RWPE2 (cell line): ENCODE data around the gene FOXL1.

Source experiments
- ATAC-seq: fragments of 200-7000 bp; cut with Tn5 transposase; 3 replicates; pipeline ENCODE4 v1.9.1; 2021; ENCODE audit warnings: low read depth
- DNase-seq: peaks from one replicate; pipeline ENCODE4 v3.0.0-alpha.2; 2020; ENCODE audit warnings: low spot score
- H3K27ac ChIP-seq: fragments of 450-650 bp; 2 replicates; pipeline ENCODE4 v1.5.1; 2017; ENCODE audit warnings: mild to moderate bottlenecking; ENCODE audit not compliant: poor library complexity, severe bottlenecking
- H3K27me3 ChIP-seq: fragments of 250-450 bp; sonication (Bioruptor Pico); 2 replicates; pipeline ENCODE4 v1.5.1; 2021; ENCODE audit warnings: mild to moderate bottlenecking, moderate library complexity; ENCODE audit not compliant: insufficient read depth, poor library complexity, severe bottlenecking
- H3K36me3 ChIP-seq: fragments of 250-450 bp; sonication (Bioruptor Pico); 2 replicates; pipeline ENCODE4 v1.5.1; 2020; ENCODE audit warnings: low read depth, mild to moderate bottlenecking, moderate library complexity
- H3K4me1 ChIP-seq: fragments of 250-450 bp; sonication (Bioruptor Pico); 2 replicates; pipeline ENCODE4 v1.5.1; 2021; ENCODE audit warnings: mild to moderate bottlenecking, moderate library complexity; ENCODE audit not compliant: insufficient read depth, poor library complexity, severe bottlenecking
- H3K4me3 ChIP-seq: fragments of 250-450 bp; sonication (Bioruptor Pico); 2 replicates; pipeline ENCODE4 v1.5.1; 2021; ENCODE audit warnings: mild to moderate bottlenecking, moderate library complexity; ENCODE audit not compliant: severe bottlenecking
- H3K9me3 ChIP-seq: fragments of 250-450 bp; sonication (Bioruptor Pico); 2 replicates; pipeline ENCODE4 v1.5.1; 2021; ENCODE audit warnings: mild to moderate bottlenecking, moderate library complexity; ENCODE audit not compliant: severe bottlenecking
- TF ChIP-seq, protein P1 (sequence below): fragments of 450-650 bp; IDR thresholded peaks from one replicate; pipeline ENCODE4 v1.5.1; 2017; ENCODE audit warnings: mild to moderate bottlenecking, moderate library complexity; ENCODE audit not compliant: poor library complexity, severe bottlenecking

FOXL1 gene

GRCh38 chr16:86553356-86553755 lies 25.0 kb upstream of the FOXL1 start:
- Histone ChIP-seq H3K36me3 (peaks cover 31% of the 10 kb centered on the region), H3K4me1 (peaks cover 4% of the 10 kb centered on the region), H3K4me3 (no peak overlapping the region), H3K27me3 (no peaks in the 10 kb centered on the region), H3K9me3 (no peaks in the 10 kb centered on the region), H3K27ac (no peak overlapping the region)
- TF ChIP-seq, protein P1, sequence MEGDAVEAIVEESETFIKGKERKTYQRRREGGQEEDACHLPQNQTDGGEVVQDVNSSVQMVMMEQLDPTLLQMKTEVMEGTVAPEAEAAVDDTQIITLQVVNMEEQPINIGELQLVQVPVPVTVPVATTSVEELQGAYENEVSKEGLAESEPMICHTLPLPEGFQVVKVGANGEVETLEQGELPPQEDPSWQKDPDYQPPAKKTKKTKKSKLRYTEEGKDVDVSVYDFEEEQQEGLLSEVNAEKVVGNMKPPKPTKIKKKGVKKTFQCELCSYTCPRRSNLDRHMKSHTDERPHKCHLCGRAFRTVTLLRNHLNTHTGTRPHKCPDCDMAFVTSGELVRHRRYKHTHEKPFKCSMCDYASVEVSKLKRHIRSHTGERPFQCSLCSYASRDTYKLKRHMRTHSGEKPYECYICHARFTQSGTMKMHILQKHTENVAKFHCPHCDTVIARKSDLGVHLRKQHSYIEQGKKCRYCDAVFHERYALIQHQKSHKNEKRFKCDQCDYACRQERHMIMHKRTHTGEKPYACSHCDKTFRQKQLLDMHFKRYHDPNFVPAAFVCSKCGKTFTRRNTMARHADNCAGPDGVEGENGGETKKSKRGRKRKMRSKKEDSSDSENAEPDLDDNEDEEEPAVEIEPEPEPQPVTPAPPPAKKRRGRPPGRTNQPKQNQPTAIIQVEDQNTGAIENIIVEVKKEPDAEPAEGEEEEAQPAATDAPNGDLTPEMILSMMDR, result no peak
- DNase-seq (no peak), ATAC-seq (no peak)

GRCh38 chr16:86554599-86554916 lies 23.8 kb upstream of the FOXL1 start:
- peaks cover 25% of the 10 kb centered on the region for H3K36me3 ChIP-seq
- TF ChIP-seq, protein P1, result no peak
- DNase-seq (no peak), ATAC-seq (no peak)
- H3K4me1 ChIP-seq, result peaks cover 4% of the 10 kb centered on the region
- H3K27ac ChIP-seq, result peak overlapping the region; percentile 23
- H3K27me3 ChIP-seq, result no peaks in the 10 kb centered on the region
- no peaks in the 10 kb centered on the region for H3K9me3 ChIP-seq
- peak overlapping the region; percentile 93 for H3K4me3 ChIP-seq

DNA sequence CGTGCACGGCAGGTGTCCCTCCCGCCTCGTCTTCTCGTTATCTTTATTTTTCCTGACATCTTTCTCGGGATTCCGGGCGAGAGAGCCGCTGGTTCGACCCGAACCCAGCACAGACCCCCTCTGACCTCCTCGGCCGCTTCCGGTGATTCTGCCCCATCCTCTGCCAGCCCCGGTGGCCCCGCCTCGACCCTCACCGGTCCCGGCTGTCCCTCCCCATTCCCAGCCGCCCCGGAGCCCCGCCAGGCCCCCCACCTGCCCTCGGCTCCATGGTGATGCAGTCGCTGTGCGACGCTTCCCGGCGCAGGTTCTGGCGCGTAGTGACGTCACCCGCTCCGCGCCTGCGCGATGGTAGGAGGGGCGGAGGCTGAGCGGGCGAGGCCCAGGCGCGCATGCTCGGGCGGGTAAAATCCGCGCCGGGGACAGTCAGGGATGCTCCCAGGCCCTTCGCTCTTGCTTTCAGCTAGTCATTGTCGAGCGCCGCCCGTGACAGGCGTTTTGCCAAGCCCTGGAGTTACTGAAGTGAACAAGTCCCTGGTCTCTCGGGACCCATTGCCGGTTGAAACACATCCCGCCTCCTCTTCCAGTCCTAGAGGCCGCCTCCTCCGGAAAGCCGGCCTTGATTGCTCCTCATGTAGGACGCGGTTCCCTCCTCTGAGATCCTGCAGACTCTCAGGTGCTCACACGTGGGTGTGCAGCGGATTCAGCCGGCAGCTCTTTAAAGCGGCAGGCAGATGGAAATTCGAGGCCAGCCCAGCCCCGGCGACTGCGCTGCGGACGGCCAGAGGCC lies 23.2 kb upstream of the FOXL1 start, which contains the start of gene MTHFSD:
MTHFSD (minus strand) TSS at position 319 of the 787 bp plus-strand sequence; CDS start at position 268, 51 bp downstream.
- ATAC-seq, result peak; percentile 88
- Histone ChIP-seq H3K4me1 (peaks cover 4% of the 10 kb centered on the region), H3K27ac (peak within 1 kb of the TSS; percentile 23), H3K4me3 (peak within 1 kb of the TSS; percentile 93), H3K27me3 (no peaks in the 10 kb centered on the region), H3K9me3 (no peaks in the 10 kb centered on the region), H3K36me3 (peaks cover 24% of the 10 kb centered on the region)
- DNase-seq, result peak; percentile 89
- TF ChIP-seq, protein P1, result no peak

DNA sequence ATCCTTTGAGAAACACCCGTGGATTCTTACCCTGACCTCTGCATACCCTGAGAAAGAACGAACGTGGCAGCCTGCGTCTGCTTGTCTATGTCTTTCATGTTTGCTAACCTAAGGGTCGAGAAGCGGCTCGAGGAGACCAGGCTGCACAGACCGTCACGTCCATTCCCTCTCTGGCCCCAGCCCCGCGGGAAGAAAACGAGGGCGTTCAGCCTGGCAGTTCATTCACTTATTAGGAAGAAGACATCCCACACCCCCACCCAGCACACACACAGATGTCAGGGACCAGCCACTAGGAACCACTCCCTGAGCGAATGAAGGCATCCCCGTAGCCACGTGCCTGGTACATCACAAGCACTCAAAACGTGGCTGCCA lies 22.7 kb upstream of the FOXL1 start:
- Histone ChIP-seq H3K9me3 (no peaks in the 10 kb centered on the region), H3K27ac (no peak overlapping the region), H3K4me1 (peaks cover 4% of the 10 kb centered on the region), H3K4me3 (peak overlapping the region; percentile 93), H3K27me3 (no peaks in the 10 kb centered on the region), H3K36me3 (peaks cover 19% of the 10 kb centered on the region)
- TF ChIP-seq, protein P1, result no peak
- ATAC-seq (no peak), DNase-seq (no peak)

DNA sequence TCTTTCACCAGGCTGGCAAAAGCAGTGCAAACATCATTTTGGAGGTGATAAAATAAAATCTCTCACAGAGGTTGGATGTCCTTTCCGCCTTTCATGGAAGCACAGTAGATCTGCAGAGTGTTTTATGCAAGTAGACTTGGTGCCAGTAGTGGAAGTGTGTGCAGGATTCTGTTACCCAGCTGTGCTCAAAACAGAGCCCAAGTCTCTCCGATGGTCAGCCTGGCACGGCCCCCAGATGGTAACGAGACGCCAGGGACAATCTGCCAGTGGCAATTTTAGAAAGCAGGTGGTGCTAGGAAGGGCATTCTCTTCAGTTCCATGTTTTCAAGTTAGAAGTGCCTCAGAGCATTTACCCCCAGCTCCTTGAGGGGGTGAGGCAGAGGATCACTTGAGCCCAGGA lies 21.8 kb upstream of the FOXL1 start:
- no peak for ATAC-seq

More for the DNA sequence above, 21.8 kb upstream of the FOXL1 start:
- no peaks in the 10 kb centered on the region for H3K9me3 ChIP-seq
- H3K4me3 ChIP-seq, result no peak overlapping the region
- no peak for DNase-seq
- no peaks in the 10 kb centered on the region for H3K27me3 ChIP-seq
- H3K36me3 ChIP-seq, result peaks cover 12% of the 10 kb centered on the region
- peaks cover 4% of the 10 kb centered on the region for H3K4me1 ChIP-seq
- TF ChIP-seq, protein P1, result no peak
- no peak overlapping the region for H3K27ac ChIP-seq
